Stimulated activated naive CD8-positive, alpha-beta T cell treated with anti-CD3 and anti-CD28 coated beads, Interleukin-15, amount 100 ng/mL, for 72 hours (primary cell): Measurements from ENCODE around the gene TOMM34.

ENCODE experiments used
- ATAC-seq: fragments of 150-1000 bp; cut with Tn5 transposase; 2 replicates; pipeline ENCODE4 v1.10.0; 2021; ENCODE audit warnings: mild to moderate bottlenecking, moderate library complexity
- DNase-seq, 2 donors: peaks; one replicate each; pipeline ENCODE4 v3.0.0; 2021 to 2022
- H3K27ac Mint-ChIP-seq, 2 donors: one replicate each; pipeline ENCODE4 v1.8.0; 2022; ENCODE audit warnings: mild to moderate bottlenecking in 2 of 2, mixed read lengths in 2 of 2, moderate library complexity in 2 of 2
- H3K27me3 Mint-ChIP-seq: one replicate; pipeline ENCODE4 v1.8.0; 2022; ENCODE audit warnings: mixed read lengths
- H3K4me1 Mint-ChIP-seq: one replicate; pipeline ENCODE4 v1.8.0; 2022; ENCODE audit warnings: mild to moderate bottlenecking, mixed read lengths
- H3K4me3 Mint-ChIP-seq, 2 donors: one replicate each; pipeline ENCODE4 v1.8.0; 2022; ENCODE audit warnings: mild to moderate bottlenecking in 2 of 2, mixed read lengths in 2 of 2, moderate library complexity in 1 of 2
- H3K9me3 Mint-ChIP-seq, 2 donors: one replicate each; pipeline ENCODE4 v1.8.0; 2022; ENCODE audit warnings: mixed read lengths in 2 of 2

Gene TOMM34

GRCh38 chr20:44918761-44919160 is 41.4 kb downstream of the TOMM34 start:
- H3K9me3 Mint-ChIP-seq: no peaks in the 10 kb centered on the region
- H3K4me1 Mint-ChIP-seq: peaks cover 9% of the 10 kb centered on the region
- no peak overlapping the region for H3K4me3 Mint-ChIP-seq
- no peak overlapping the region for H3K27ac Mint-ChIP-seq
- H3K27me3 Mint-ChIP-seq: no peaks in the 10 kb centered on the region
- no peak for ATAC-seq
- no peak for DNase-seq

GRCh38 chr20:44918342-44918741 is 41.9 kb downstream of the TOMM34 start:
- Mint-ChIP-seq H3K27ac (no peak overlapping the region), H3K27me3 (no peaks in the 10 kb centered on the region), H3K4me3 (no peak overlapping the region), H3K9me3 (no peaks in the 10 kb centered on the region), H3K4me1 (peaks cover 9% of the 10 kb centered on the region)
- ATAC-seq (no peak), DNase-seq (no peak)

GRCh38 chr20:44917399-44917798 is 42.8 kb downstream of the TOMM34 start:
- DNase-seq (no peak), ATAC-seq (no peak)
- Mint-ChIP-seq H3K4me3 (no peak overlapping the region), H3K9me3 (no peaks in the 10 kb centered on the region), H3K4me1 (peaks cover 15% of the 10 kb centered on the region), H3K27me3 (no peaks in the 10 kb centered on the region), H3K27ac (no peak overlapping the region)

- no peaks in the 10 kb centered on the region for H3K27me3 Mint-ChIP-seq
- H3K27ac Mint-ChIP-seq: no peak overlapping the region
- DNase-seq (no peak), ATAC-seq (no peak)
- H3K4me1 Mint-ChIP-seq: peaks cover 22% of the 10 kb centered on the region
- no peak overlapping the region for H3K4me3 Mint-ChIP-seq
- H3K9me3 Mint-ChIP-seq: no peaks in the 10 kb centered on the region
Observed at GRCh38 chr20:44916586-44916985, 43.6 kb downstream of the TOMM34 start.

- Mint-ChIP-seq H3K4me1 (peaks cover 36% of the 10 kb centered on the region), H3K9me3 (no peaks in the 10 kb centered on the region), H3K27ac (no peak overlapping the region), H3K4me3 (peak overlapping the region in 1 of 2 donors; percentile 52), H3K27me3 (no peaks in the 10 kb centered on the region)
- peak; percentile 77 for ATAC-seq
- DNase-seq: peak in 1 of 2 donors; percentile 47
Observed at GRCh38 chr20:44914924-44915323, 45.3 kb downstream of the TOMM34 start.

GRCh38 chr20:44912189-44912588 is 48.0 kb downstream of the TOMM34 start:
- Mint-ChIP-seq H3K27me3 (no peaks in the 10 kb centered on the region), H3K4me3 (no peak overlapping the region)

GRCh38 chr20:44911264-44911921 is 48.8 kb downstream of the TOMM34 start:
- no peaks in the 10 kb centered on the region for H3K27me3 Mint-ChIP-seq
- DNase-seq: peak; percentile 53 to 67
- H3K9me3 Mint-ChIP-seq: no peaks in the 10 kb centered on the region
- ATAC-seq: no peak
- H3K4me1 Mint-ChIP-seq: peaks cover 45% of the 10 kb centered on the region
- H3K27ac Mint-ChIP-seq: peak overlapping the region; percentile 93 to 95
- H3K4me3 Mint-ChIP-seq: peak overlapping the region; percentile 69

More at GRCh38 chr20:44912189-44912588, 48.0 kb downstream of the TOMM34 start:
- no peaks in the 10 kb centered on the region for H3K9me3 Mint-ChIP-seq
- H3K4me1 Mint-ChIP-seq: peaks cover 45% of the 10 kb centered on the region
- H3K27ac Mint-ChIP-seq: peak overlapping the region in 1 of 2 donors; percentile 28
- DNase-seq (no peak), ATAC-seq (no peak)

- Mint-ChIP-seq H3K4me1 (peaks cover 45% of the 10 kb centered on the region), H3K27ac (peak overlapping the region; percentile 95), H3K4me3 (peak overlapping the region; percentile 91 to 95), H3K27me3 (no peaks in the 10 kb centered on the region), H3K9me3 (no peaks in the 10 kb centered on the region)
- ATAC-seq (no peak), DNase-seq (peak; percentile 20 to 25)
Observed at GRCh38 chr20:44910690-44911262, 49.4 kb downstream of the TOMM34 start.

GRCh38 chr20:44909872-44910689 is 50.1 kb downstream of the TOMM34 start, which contains the start of gene PABPC1L:
TSS of gene PABPC1L (plus strand) at chr20:44910060. CDS start at chr20:44910144, 84 bp downstream.
- ATAC-seq: peak; percentile 91
- peak; percentile 71 to 74 for DNase-seq
- H3K27me3 Mint-ChIP-seq: no peaks in the 10 kb centered on the region
- peaks cover 42% of the 10 kb centered on the region for H3K4me1 Mint-ChIP-seq
- peak within 1 kb of the TSS; percentile 91 to 95 for H3K4me3 Mint-ChIP-seq
- H3K9me3 Mint-ChIP-seq: no peaks in the 10 kb centered on the region
- peak within 1 kb of the TSS; percentile 84 to 95 for H3K27ac Mint-ChIP-seq

- no peaks in the 10 kb centered on the region for H3K9me3 Mint-ChIP-seq
- DNase-seq: no peak
- peak overlapping the region; percentile 61 to 95 for H3K27ac Mint-ChIP-seq
- H3K27me3 Mint-ChIP-seq: no peaks in the 10 kb centered on the region
- peaks cover 36% of the 10 kb centered on the region for H3K4me1 Mint-ChIP-seq
- H3K4me3 Mint-ChIP-seq: peak overlapping the region; percentile 91 to 95
- ATAC-seq: peak; percentile 2
Observed at GRCh38 chr20:44908987-44909871, 51.0 kb downstream of the TOMM34 start.

- Mint-ChIP-seq H3K27ac (no peak overlapping the region), H3K4me3 (no peak overlapping the region), H3K4me1 (peaks cover 27% of the 10 kb centered on the region), H3K9me3 (no peaks in the 10 kb centered on the region), H3K27me3 (no peaks in the 10 kb centered on the region)
- DNase-seq: no peak
- no peak for ATAC-seq
Observed at GRCh38 chr20:44904377-44904776, 55.8 kb downstream of the TOMM34 start.

GRCh38 chr20:44901974-44902373 is 58.2 kb downstream of the TOMM34 start:
- Mint-ChIP-seq H3K9me3 (no peaks in the 10 kb centered on the region), H3K27ac (no peak overlapping the region), H3K27me3 (no peaks in the 10 kb centered on the region), H3K4me1 (peaks cover 35% of the 10 kb centered on the region), H3K4me3 (no peak overlapping the region)
- ATAC-seq (no peak), DNase-seq (no peak)

- DNase-seq: no peak
- H3K4me3 Mint-ChIP-seq: peak overlapping the region; percentile 16 to 68
- ATAC-seq: peak; percentile 93
- peak overlapping the region; percentile 48 to 93 for H3K27ac Mint-ChIP-seq
- H3K9me3 Mint-ChIP-seq: no peaks in the 10 kb centered on the region
- H3K4me1 Mint-ChIP-seq: peaks cover 51% of the 10 kb centered on the region
- no peaks in the 10 kb centered on the region for H3K27me3 Mint-ChIP-seq
Observed at GRCh38 chr20:44900231-44900854, 59.9 kb downstream of the TOMM34 start.

- DNase-seq (no peak), ATAC-seq (no peak)
- no peaks in the 10 kb centered on the region for H3K9me3 Mint-ChIP-seq
- H3K27ac Mint-ChIP-seq: no peak overlapping the region
- no peak overlapping the region for H3K4me3 Mint-ChIP-seq
- peaks cover 79% of the 10 kb centered on the region for H3K4me1 Mint-ChIP-seq
- no peaks in the 10 kb centered on the region for H3K27me3 Mint-ChIP-seq
Observed at GRCh38 chr20:44897133-44897532, 63.1 kb downstream of the TOMM34 start.

GRCh38 chr20:44896583-44896982 is 63.6 kb downstream of the TOMM34 start:
- Mint-ChIP-seq H3K27me3 (no peaks in the 10 kb centered on the region), H3K9me3 (no peaks in the 10 kb centered on the region), H3K27ac (no peak overlapping the region), H3K4me1 (peaks cover 83% of the 10 kb centered on the region), H3K4me3 (peak overlapping the region in 1 of 2 donors; percentile 16)
- ATAC-seq (no peak), DNase-seq (no peak)
